ENCODE measurements around the gene BCAS2.
"Not testable (repeated sequence)": the region's sequence is repeated elsewhere in the genome, so short reads cannot be mapped to it uniquely, and the experiment has no call there.

Gene BCAS2

DNA sequence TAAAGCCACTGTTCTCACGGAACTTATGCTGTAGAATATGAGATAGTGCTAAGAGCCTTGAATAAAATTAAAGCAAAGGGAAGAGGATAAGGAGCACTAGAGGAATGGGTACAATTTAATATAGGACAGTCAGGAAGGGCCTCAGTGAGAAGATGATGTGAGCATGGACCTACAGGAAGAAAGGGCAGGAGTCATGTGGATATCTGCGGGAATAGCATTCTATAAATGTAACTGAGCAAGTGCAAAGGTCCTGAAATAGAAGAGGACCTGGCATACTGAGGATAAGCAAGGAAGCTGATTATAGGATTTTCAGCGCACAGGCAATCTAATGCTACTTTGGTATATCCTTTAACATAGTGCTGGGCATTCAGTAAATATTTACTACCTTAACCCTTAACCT is 12.6 kb upstream of the BCAS2 start:
- Histone ChIP-seq H3K9me3 (ENCODE audit: low read length) (no peaks in the 10 kb centered on the region), H3K9ac (ENCODE audit: low read length) (no peak overlapping the region), H3K4me3 (ENCODE audit: low read depth in 1 of 2, low read length in 2 of 2) (no peak overlapping the region), H3K36me3 (ENCODE audit: insufficient read depth, low read length) (peaks cover 7% of the 10 kb centered on the region), H3K4me1 (ENCODE audit: insufficient read depth, low read length) (no peaks in the 10 kb centered on the region), H3K27me3 (ENCODE audit: control insufficient read depth in 1 of 2, insufficient read depth in 2 of 2, low read length in 2 of 2) (no peaks in the 10 kb centered on the region), H3K27ac (ENCODE audit: low read depth, low read length) (no peak overlapping the region)

DNA sequence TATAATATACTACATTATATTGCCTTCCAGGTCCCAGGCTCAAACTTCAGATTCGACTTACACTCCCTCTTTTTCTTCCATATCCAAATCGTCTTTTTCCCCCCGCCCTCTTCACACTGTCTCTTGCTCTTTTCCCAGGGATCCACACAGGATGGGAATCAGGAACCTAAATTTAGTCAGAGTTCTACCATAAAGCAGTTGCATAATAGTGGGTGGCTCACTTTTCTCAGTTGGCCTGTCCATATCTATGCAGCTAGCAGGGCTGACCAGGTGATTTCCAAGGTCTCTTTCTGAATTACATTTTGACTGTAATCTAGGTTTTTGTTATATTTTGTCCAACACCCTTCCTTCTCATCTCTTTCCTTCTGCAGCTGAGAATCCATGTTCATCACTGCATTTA is 7.7 kb upstream of the BCAS2 start:
- no peaks in the 10 kb centered on the region for H3K27me3 ChIP-seq (ENCODE audit: control insufficient read depth in 1 of 2, insufficient read depth in 2 of 2, low read length in 2 of 2)
- no peak overlapping the region for H3K9ac ChIP-seq (ENCODE audit: low read length)
- H3K36me3 ChIP-seq (ENCODE audit: insufficient read depth, low read length): peaks cover 7% of the 10 kb centered on the region
- H3K9me3 ChIP-seq (ENCODE audit: low read length): no peaks in the 10 kb centered on the region
- no peak overlapping the region for H3K27ac ChIP-seq (ENCODE audit: low read depth, low read length)
- no peaks in the 10 kb centered on the region for H3K4me1 ChIP-seq (ENCODE audit: insufficient read depth, low read length)
- H3K4me3 ChIP-seq (ENCODE audit: low read depth in 1 of 2, low read length in 2 of 2): no peak overlapping the region

DNA sequence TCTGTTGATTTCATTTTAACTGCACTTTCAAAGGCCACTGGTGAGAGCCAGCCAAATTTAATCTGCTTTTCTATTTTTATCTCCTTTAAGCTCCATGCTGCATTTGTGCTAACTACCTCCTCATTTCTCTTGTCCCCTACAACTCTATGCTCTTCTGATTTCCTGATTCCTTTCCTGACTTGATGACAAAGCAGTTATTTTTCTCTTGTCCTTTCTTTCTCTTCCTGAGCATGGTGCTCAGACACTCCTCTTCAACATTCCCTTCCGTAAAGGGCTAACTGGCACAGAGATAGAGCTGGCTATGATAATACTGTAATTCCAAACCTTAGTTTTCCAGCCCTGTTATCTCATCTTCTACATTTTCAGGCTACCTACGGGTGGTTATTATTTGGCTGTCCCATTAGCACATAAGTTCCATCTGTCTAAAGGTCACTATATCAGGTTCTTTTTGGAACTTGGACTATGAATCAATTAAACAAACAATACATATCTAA is 6.8 kb upstream of the BCAS2 start:
- no peaks in the 10 kb centered on the region for H3K9me3 ChIP-seq (ENCODE audit: low read length)
- H3K4me1 ChIP-seq (ENCODE audit: insufficient read depth, low read length): no peaks in the 10 kb centered on the region
- no peak overlapping the region for H3K4me3 ChIP-seq (ENCODE audit: low read depth in 1 of 2, low read length in 2 of 2)
- H3K36me3 ChIP-seq (ENCODE audit: insufficient read depth, low read length): peaks cover 4% of the 10 kb centered on the region
- H3K9ac ChIP-seq (ENCODE audit: low read length): no peak overlapping the region
- H3K27ac ChIP-seq (ENCODE audit: low read depth, low read length): no peak overlapping the region
- H3K27me3 ChIP-seq (ENCODE audit: control insufficient read depth in 1 of 2, insufficient read depth in 2 of 2, low read length in 2 of 2): no peaks in the 10 kb centered on the region

DNA sequence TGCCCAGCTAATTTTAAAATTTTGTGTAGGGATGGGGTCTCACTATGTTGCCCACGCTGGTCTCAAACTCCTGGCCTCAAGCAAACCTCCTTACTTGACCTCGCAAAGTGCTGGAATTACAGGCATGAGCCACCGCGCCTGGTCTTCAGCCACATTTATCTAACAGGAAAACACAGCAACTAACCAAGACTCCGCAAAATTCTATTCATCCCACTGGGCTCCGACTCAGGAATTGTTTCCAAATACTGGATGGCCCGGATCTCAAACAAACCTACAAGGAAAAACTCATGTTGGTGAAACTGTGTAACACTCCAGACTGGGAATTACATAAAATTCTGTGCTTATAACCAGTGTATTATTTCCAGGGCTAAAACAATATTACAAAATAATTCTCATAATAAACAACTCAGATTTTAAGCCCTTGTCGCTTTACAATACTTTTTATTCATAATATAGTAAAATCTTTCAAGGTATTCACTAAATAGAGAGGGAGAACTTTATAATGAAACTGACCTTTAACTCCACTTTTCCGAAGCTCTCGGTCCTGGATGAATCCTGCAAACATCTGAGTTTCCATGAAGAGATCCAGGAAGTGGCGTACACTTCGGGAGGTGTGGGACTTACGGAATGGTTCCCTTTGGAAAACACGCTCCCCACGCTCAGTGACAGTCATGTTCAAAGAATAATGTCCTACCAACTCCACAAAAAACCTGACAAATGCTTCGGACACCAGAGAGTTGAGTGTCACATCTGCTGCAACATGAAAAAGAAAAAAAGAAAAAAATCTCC is 6.0 kb upstream of the BCAS2 start:
- H3K36me3 ChIP-seq (ENCODE audit: insufficient read depth, low read length): no peaks in the 10 kb centered on the region
- peaks cover under 1% of the 10 kb centered on the region for H3K4me1 ChIP-seq (ENCODE audit: insufficient read depth, low read length)
- H3K9ac ChIP-seq (ENCODE audit: low read length): no peak overlapping the region
- no peaks in the 10 kb centered on the region for H3K27me3 ChIP-seq (ENCODE audit: control insufficient read depth in 1 of 2, insufficient read depth in 2 of 2, low read length in 2 of 2)
- H3K9me3 ChIP-seq (ENCODE audit: low read length): no peaks in the 10 kb centered on the region
- no peak overlapping the region for H3K4me3 ChIP-seq (ENCODE audit: low read depth in 1 of 2, low read length in 2 of 2)
- H3K27ac ChIP-seq (ENCODE audit: low read depth, low read length): no peak overlapping the region

DNA sequence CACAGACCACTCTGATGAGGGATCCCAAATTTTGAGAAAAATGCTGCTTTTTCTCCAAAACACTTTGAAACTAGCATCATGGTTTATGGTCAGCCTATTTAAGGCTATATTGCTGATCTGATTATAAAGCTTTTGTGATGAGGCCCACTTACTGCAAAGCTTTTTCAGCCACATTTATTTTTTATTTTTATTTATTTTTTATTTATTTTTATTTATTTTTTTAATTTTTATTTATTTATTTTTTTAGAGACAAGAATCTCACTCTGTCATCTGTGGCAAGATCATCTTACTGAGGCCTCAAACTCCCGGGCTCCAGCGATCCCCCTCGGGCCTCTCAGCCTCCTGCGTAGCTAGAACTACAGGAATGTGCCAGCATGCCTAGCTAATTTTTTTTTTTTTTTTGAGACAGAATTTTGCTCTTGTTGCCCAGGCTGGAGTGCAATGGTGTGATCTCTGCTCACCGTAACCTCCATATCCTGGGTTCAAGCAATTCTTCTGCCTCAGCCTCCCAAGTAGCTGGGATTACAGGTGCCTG is 5.2 kb upstream of the BCAS2 start:
- Histone ChIP-seq H3K27ac (ENCODE audit: low read depth, low read length) (no peak overlapping the region), H3K4me1 (ENCODE audit: insufficient read depth, low read length) (peaks cover 7% of the 10 kb centered on the region), H3K4me3 (ENCODE audit: low read depth in 1 of 2, low read length in 2 of 2) (no peak overlapping the region), H3K27me3 (ENCODE audit: control insufficient read depth in 1 of 2, insufficient read depth in 2 of 2, low read length in 2 of 2) (no peaks in the 10 kb centered on the region), H3K9ac (ENCODE audit: low read length) (no peak overlapping the region), H3K36me3 (ENCODE audit: insufficient read depth, low read length) (no peaks in the 10 kb centered on the region), H3K9me3 (ENCODE audit: low read length) (no peaks in the 10 kb centered on the region)

DNA sequence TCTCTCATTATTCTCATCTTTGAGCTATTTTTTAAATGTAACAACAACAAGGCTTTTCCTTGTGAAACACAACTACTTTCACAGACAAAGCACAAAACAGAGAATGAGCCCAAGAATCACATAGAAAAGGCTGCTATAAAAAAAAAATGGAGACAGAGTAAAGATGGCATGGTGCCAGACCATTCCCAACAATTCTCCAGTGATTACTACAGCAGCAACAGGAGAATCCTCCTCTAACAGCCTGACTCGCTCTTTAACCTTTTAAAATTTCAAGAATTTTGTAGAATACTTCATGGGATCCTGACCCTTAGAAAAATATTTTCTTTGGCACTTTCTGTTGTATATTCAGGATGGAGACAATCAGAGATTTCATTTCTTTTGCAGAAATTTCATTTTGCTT is 3.8 kb upstream of the BCAS2 start:
- no peaks in the 10 kb centered on the region for H3K9me3 ChIP-seq (ENCODE audit: low read length)
- H3K9ac ChIP-seq (ENCODE audit: low read length): no peak overlapping the region
- no peak overlapping the region for H3K27ac ChIP-seq (ENCODE audit: low read depth, low read length)
- no peaks in the 10 kb centered on the region for H3K36me3 ChIP-seq (ENCODE audit: insufficient read depth, low read length)
- H3K27me3 ChIP-seq (ENCODE audit: control insufficient read depth in 1 of 2, insufficient read depth in 2 of 2, low read length in 2 of 2): no peaks in the 10 kb centered on the region
- no peak overlapping the region for H3K4me3 ChIP-seq (ENCODE audit: low read depth in 1 of 2, low read length in 2 of 2)
- peaks cover 14% of the 10 kb centered on the region for H3K4me1 ChIP-seq (ENCODE audit: insufficient read depth, low read length)

DNA sequence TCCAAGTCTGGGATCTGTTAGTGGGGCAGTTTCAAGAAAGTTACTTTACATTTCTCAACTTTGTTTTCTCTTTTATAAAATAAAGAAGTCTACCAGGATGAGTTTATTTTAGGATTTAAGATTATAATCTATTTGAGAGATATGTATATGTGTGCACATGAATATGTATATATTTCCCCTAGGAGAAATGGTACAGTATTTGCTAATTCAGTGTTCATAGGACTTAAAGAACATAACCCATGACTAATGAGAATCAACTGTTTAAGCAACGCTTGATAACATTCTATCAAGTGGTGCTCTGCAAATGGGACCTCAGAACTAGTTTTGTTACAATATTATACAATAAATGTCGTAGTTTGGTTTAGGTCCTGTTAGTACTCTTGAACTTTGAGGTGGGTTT is 7.0 kb downstream of the BCAS2 start:
- Histone ChIP-seq H3K27ac (ENCODE audit: low read depth, low read length) (no peak overlapping the region), H3K9ac (ENCODE audit: low read length) (no peak overlapping the region), H3K9me3 (ENCODE audit: low read length) (no peaks in the 10 kb centered on the region), H3K36me3 (ENCODE audit: insufficient read depth, low read length) (peaks cover 60% of the 10 kb centered on the region), H3K27me3 (ENCODE audit: control insufficient read depth in 1 of 2, insufficient read depth in 2 of 2, low read length in 2 of 2) (no peaks in the 10 kb centered on the region), H3K4me1 (ENCODE audit: insufficient read depth, low read length) (peaks cover 7% of the 10 kb centered on the region), H3K4me3 (ENCODE audit: low read depth in 1 of 2, low read length in 2 of 2) (no peak overlapping the region)

DNA sequence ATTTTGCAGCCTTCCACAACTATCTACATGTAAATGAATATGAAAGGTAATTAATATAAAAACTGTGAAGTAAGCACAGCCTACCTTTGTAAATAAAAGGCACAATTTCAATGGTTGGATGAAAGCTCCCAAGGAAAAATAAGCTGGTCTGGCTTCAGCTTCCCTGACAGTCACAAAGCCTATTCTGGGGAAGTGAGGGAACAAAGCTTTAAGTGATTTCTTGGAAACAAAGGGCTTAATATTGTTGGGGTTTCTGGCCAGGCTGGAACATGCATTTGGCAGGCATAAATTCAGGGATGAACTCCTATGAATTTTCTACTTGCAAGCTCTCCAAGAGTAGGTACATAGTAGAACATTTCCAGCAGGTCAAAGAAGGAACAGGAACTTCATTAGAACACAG is 17.3 kb downstream of the BCAS2 start:
- Histone ChIP-seq H3K4me1 (ENCODE audit: insufficient read depth, low read length) (no peaks in the 10 kb centered on the region), H3K4me3 (ENCODE audit: low read depth in 1 of 2, low read length in 2 of 2) (no peak overlapping the region), H3K9me3 (ENCODE audit: low read length) (no peaks in the 10 kb centered on the region), H3K27ac (ENCODE audit: low read depth, low read length) (no peak overlapping the region), H3K36me3 (ENCODE audit: insufficient read depth, low read length) (peaks cover 25% of the 10 kb centered on the region), H3K27me3 (ENCODE audit: control insufficient read depth in 1 of 2, insufficient read depth in 2 of 2, low read length in 2 of 2) (no peaks in the 10 kb centered on the region), H3K9ac (ENCODE audit: low read length) (no peak overlapping the region)

DNA sequence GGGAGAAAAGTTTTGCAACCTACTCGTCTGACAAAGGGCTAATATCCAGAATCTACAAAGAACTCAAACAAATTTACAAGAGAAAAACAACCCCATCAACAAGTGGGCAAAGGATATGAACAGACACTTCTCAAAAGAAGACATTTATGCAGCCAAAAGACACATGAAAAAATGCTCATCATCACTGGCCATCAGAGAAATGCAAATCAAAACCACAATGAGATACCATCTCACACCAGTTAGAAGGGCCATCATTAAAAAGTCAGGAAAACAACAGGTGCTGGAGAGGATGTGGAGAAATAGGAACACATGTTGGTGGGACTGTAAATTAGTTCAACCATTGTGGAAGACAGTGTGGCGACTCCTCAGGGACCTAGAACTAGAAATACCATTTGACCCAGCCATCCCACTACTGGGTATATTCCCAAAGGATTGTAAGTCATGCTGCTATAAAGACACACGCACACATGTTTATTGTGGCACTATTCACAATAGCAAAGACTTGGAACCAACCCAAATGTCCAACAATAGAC is 18.4 kb downstream of the BCAS2 start:
- not testable (repeated sequence) for H3K9me3 ChIP-seq (ENCODE audit: low read length); H3K27ac ChIP-seq (ENCODE audit: low read depth, low read length); H3K4me3 ChIP-seq (ENCODE audit: low read depth in 1 of 2, low read length in 2 of 2); H3K9ac ChIP-seq (ENCODE audit: low read length); H3K27me3 ChIP-seq (ENCODE audit: control insufficient read depth in 1 of 2, insufficient read depth in 2 of 2, low read length in 2 of 2); H3K4me1 ChIP-seq (ENCODE audit: insufficient read depth, low read length)
- peaks cover 19% of the 10 kb centered on the region for H3K36me3 ChIP-seq (ENCODE audit: insufficient read depth, low read length)

DNA sequence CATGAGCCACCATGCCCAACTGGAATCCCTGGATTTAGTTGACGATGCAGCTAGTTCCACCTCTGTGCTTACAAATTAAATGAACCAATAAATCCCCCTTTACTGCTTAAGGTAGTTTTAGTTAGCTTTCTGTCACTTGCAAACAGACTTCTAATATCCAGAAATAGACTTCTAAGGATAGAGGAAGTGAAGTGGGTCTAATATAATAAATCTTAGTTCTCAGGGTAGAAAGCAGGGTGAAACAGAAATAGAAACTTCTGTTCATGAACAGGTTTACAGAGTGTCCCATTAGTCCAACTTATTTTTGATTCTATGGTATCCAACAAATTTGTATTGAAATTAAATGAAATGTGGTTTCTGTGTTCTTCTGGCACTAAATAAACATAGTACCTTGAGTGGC is 20.1 kb downstream of the BCAS2 start:
- Histone ChIP-seq H3K9me3 (ENCODE audit: low read length) (no peaks in the 10 kb centered on the region), H3K36me3 (ENCODE audit: insufficient read depth, low read length) (peaks cover 5% of the 10 kb centered on the region), H3K4me3 (ENCODE audit: low read depth in 1 of 2, low read length in 2 of 2) (no peak overlapping the region), H3K27me3 (ENCODE audit: control insufficient read depth in 1 of 2, insufficient read depth in 2 of 2, low read length in 2 of 2) (no peaks in the 10 kb centered on the region), H3K4me1 (ENCODE audit: insufficient read depth, low read length) (no peaks in the 10 kb centered on the region), H3K27ac (ENCODE audit: low read depth, low read length) (no peak overlapping the region), H3K9ac (ENCODE audit: low read length) (no peak overlapping the region)

DNA sequence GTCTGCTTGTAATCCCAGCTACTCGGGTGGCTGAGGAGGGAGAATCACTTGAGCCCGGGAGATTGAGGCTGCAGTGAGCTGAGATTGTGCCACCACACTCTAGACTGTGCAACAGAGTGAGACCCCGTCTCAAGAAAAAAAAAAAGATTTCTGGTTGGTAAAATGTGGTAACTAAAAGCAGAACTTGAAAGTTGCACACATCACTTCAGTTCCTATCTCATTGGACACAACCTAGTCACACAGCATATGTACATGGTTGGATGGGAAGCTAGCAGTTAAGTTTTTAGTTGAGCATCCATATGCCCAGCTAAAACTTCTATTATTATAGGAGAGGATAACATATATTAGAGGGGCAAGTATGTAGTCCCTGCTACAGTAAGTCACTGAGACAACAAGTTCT is 22.1 kb downstream of the BCAS2 start:
- H3K27ac ChIP-seq (ENCODE audit: low read depth, low read length): no peak overlapping the region
- H3K4me1 ChIP-seq (ENCODE audit: insufficient read depth, low read length): no peaks in the 10 kb centered on the region
- H3K9me3 ChIP-seq (ENCODE audit: low read length): no peaks in the 10 kb centered on the region
- H3K4me3 ChIP-seq (ENCODE audit: low read depth in 1 of 2, low read length in 2 of 2): no peak overlapping the region
- no peaks in the 10 kb centered on the region for H3K27me3 ChIP-seq (ENCODE audit: control insufficient read depth in 1 of 2, insufficient read depth in 2 of 2, low read length in 2 of 2)
- no peaks in the 10 kb centered on the region for H3K36me3 ChIP-seq (ENCODE audit: insufficient read depth, low read length)
- no peak overlapping the region for H3K9ac ChIP-seq (ENCODE audit: low read length)

DNA sequence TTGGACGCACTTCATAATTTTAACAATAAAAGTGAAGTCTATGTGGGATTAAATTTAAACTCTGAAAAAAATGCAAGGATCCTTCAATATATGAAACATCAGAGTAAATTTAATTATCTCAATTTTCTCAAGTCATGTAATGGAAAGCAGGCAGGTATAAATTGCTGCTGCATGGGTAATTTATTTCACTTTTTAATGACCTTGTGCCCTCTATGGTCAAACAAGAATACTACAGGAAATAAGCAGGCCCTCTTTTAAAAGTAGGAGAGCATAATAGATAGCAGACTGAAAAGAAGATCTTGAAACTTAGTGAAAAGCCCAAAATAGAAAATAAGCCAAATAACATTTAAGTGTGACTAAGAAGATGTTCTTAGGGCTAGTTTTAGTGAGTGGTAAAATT is 22.9 kb downstream of the BCAS2 start:
- H3K27ac ChIP-seq (ENCODE audit: low read depth, low read length): no peak overlapping the region
- H3K9ac ChIP-seq (ENCODE audit: low read length): no peak overlapping the region
- H3K9me3 ChIP-seq (ENCODE audit: low read length): no peaks in the 10 kb centered on the region
- H3K4me1 ChIP-seq (ENCODE audit: insufficient read depth, low read length): no peaks in the 10 kb centered on the region
- H3K4me3 ChIP-seq (ENCODE audit: low read depth in 1 of 2, low read length in 2 of 2): no peak overlapping the region
- no peaks in the 10 kb centered on the region for H3K36me3 ChIP-seq (ENCODE audit: insufficient read depth, low read length)
- no peaks in the 10 kb centered on the region for H3K27me3 ChIP-seq (ENCODE audit: control insufficient read depth in 1 of 2, insufficient read depth in 2 of 2, low read length in 2 of 2)

Measured in muscle layer of colon (tissue), 2 donors.